ENCODE measurements around the gene SKOR1.

Gene SKOR1

GRCh38 chr15:67794832-67795574 lies 30.3 kb upstream of the SKOR1 start:
- DNase-seq (ENCODE audit: low read depth in 2 of 2): no peak

GRCh38 chr15:67796196-67797127 lies 28.8 kb upstream of the SKOR1 start:
- no peak for DNase-seq (ENCODE audit: low read depth in 2 of 2)

- no peak for DNase-seq (ENCODE audit: low read depth in 2 of 2)
These were observed 25.5 kb upstream of the SKOR1 start for GRCh38 chr15:67799801-67800205.

GRCh38 chr15:67801142-67801541 lies 24.2 kb upstream of the SKOR1 start:
- DNase-seq (ENCODE audit: low read depth in 2 of 2): no peak

GRCh38 chr15:67801926-67802914 lies 23.1 kb upstream of the SKOR1 start:
- no peak for DNase-seq (ENCODE audit: low read depth in 2 of 2)

GRCh38 chr15:67803299-67803698 lies 22.0 kb upstream of the SKOR1 start:
- no peak for DNase-seq (ENCODE audit: low read depth in 2 of 2)

- no peak for DNase-seq (ENCODE audit: low read depth in 2 of 2)
These were observed 21.1 kb upstream of the SKOR1 start for GRCh38 chr15:67803996-67804843.

GRCh38 chr15:67805008-67805665 lies 20.2 kb upstream of the SKOR1 start:
- DNase-seq (ENCODE audit: low read depth in 2 of 2): no peak

- DNase-seq (ENCODE audit: low read depth in 2 of 2): no peak
These were observed 19.4 kb upstream of the SKOR1 start for GRCh38 chr15:67805666-67806516.

GRCh38 chr15:67806536-67806935 lies 18.8 kb upstream of the SKOR1 start:
- DNase-seq (ENCODE audit: low read depth in 2 of 2): no peak

GRCh38 chr15:67807141-67807540 lies 18.2 kb upstream of the SKOR1 start:
- no peak for DNase-seq (ENCODE audit: low read depth in 2 of 2)

- no peak for DNase-seq (ENCODE audit: low read depth in 2 of 2)
These were observed 17.5 kb upstream of the SKOR1 start for GRCh38 chr15:67807836-67808235.

GRCh38 chr15:67808821-67809220 lies 16.5 kb upstream of the SKOR1 start:
- DNase-seq (ENCODE audit: low read depth in 2 of 2): no peak

- DNase-seq (ENCODE audit: low read depth in 2 of 2): no peak
These were observed 15.9 kb upstream of the SKOR1 start for GRCh38 chr15:67809441-67809840.

GRCh38 chr15:67809866-67810265 lies 15.4 kb upstream of the SKOR1 start:
- no peak for DNase-seq (ENCODE audit: low read depth in 2 of 2)

- no peak for DNase-seq (ENCODE audit: low read depth in 2 of 2)
These were observed 13.1 kb upstream of the SKOR1 start for GRCh38 chr15:67812241-67812644.

- no peak for DNase-seq (ENCODE audit: low read depth in 2 of 2)
These were observed 12.1 kb upstream of the SKOR1 start for GRCh38 chr15:67813104-67813634.

- DNase-seq (ENCODE audit: low read depth in 2 of 2): no peak
These were observed 10.2 kb upstream of the SKOR1 start for GRCh38 chr15:67815036-67815592.

GRCh38 chr15:67816668-67817067 lies 8.6 kb upstream of the SKOR1 start:
- DNase-seq (ENCODE audit: low read depth in 2 of 2): no peak

Data from activated CD8-positive, alpha-beta memory T cell treated with anti-CD3 and anti-CD28 coated beads for 4 hours (primary cell).